PFSK-1 (cell line): ENCODE results near the gene CALB2.

Experiments
- FOXP2 ChIP-seq: optimal IDR thresholded peaks from 2 replicates; pipeline ENCODE3; 2011; ENCODE audit warnings: borderline replicate concordance, control low read depth, inconsistent platforms; ENCODE audit not compliant: insufficient read depth; ENCODE audit errors: extremely low read length, extremely low read depth
- POLR2AphosphoS5 ChIP-seq: IDR thresholded peaks from 2 replicates; pipeline ENCODE4 v1.6.1; 2012; ENCODE audit warnings: low read depth, mild to moderate bottlenecking, control low read depth, low read length, moderate library complexity
- SIN3A ChIP-seq: IDR thresholded peaks from 2 replicates; pipeline ENCODE4 v1.6.1; 2012; ENCODE audit warnings: mild to moderate bottlenecking, low read length, moderate library complexity, borderline replicate concordance; ENCODE audit not compliant: insufficient read depth
- TAF1 ChIP-seq: IDR thresholded peaks from 2 replicates; pipeline ENCODE4 v1.6.1; 2012; ENCODE audit warnings: low read length, control low read depth, borderline replicate concordance; ENCODE audit not compliant: insufficient read depth
- TF ChIP-seq, protein P1 (sequence below), 2 experiments: IDR thresholded peaks; 2 replicates each; pipeline versions ENCODE4 v1.6.1 to v1.8.0; 2011 to 2012; ENCODE audit warnings: low read depth in 2 of 2, low read length in 2 of 2, control low read depth in 1 of 2, inconsistent platforms in 1 of 2, mild to moderate bottlenecking in 1 of 2, moderate library complexity in 1 of 2; ENCODE audit not compliant: insufficient read depth in 1 of 2

DNA sequence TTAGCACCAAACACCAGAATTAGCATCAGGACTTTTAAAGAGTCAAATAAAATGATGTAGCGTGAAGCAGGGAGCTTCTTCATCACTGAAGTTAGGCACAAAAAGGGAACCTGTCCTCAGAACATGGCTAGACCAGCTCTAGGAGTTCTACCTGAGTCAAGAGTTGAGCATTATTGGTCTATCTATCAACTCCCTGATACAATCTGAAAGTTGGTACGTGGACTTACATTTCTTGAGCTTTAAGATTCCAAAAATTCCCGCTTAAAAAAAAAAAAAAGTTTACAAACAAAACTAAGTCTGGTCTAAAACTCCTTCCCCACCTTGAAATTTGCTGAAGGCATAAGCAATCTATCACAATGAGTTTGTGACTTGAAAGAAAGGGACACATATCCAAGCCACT is 71.1 kb downstream of the CALB2 start:
- TF ChIP-seq POLR2AphosphoS5 = no peak
- TF ChIP-seq, protein P1, sequence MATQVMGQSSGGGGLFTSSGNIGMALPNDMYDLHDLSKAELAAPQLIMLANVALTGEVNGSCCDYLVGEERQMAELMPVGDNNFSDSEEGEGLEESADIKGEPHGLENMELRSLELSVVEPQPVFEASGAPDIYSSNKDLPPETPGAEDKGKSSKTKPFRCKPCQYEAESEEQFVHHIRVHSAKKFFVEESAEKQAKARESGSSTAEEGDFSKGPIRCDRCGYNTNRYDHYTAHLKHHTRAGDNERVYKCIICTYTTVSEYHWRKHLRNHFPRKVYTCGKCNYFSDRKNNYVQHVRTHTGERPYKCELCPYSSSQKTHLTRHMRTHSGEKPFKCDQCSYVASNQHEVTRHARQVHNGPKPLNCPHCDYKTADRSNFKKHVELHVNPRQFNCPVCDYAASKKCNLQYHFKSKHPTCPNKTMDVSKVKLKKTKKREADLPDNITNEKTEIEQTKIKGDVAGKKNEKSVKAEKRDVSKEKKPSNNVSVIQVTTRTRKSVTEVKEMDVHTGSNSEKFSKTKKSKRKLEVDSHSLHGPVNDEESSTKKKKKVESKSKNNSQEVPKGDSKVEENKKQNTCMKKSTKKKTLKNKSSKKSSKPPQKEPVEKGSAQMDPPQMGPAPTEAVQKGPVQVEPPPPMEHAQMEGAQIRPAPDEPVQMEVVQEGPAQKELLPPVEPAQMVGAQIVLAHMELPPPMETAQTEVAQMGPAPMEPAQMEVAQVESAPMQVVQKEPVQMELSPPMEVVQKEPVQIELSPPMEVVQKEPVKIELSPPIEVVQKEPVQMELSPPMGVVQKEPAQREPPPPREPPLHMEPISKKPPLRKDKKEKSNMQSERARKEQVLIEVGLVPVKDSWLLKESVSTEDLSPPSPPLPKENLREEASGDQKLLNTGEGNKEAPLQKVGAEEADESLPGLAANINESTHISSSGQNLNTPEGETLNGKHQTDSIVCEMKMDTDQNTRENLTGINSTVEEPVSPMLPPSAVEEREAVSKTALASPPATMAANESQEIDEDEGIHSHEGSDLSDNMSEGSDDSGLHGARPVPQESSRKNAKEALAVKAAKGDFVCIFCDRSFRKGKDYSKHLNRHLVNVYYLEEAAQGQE (IDR thresholded peaks at IDR 0.05; ENCODE audit: insufficient read depth in 1 of 2, low read depth in 2 of 2, low read length in 2 of 2) = no peak
- TF ChIP-seq TAF1 = no peak
- TF ChIP-seq SIN3A = no peak
- no peak for TF ChIP-seq FOXP2
